Endothelial cell of umbilical vein (primary cell): ENCODE results near the gene MCF2. TPM values are rescaled to one million over a fixed set of nuclear protein-coding genes. Genes with fewer than 3 reads are reported as not detected.
A peak's percentile ranks its signal among the peaks of the same experiment; 100 is the strongest.
"Not testable (repeated sequence)": the region's sequence is repeated elsewhere in the genome, so short reads cannot be mapped to it uniquely, and the experiment has no call there.

Experiments used
- BruUV-seq: library from RNA; stranded (reverse); fragments of 400-500 nt; replicated peaks from 2 replicates; lab custom pipeline; 2021; lab: Mats Ljungman, UMichigan
- CTCF ChIA-PET: fragments of 300-600, 350-600 bp; sonication (Branson Sonifier 250); formaldehyde crosslinking; loops from one replicate; lab custom pipeline; 2021; ENCODE audit warnings: antibody characterized with exemption, inconsistent platforms; lab: Charles Lee
- POLR2A ChIA-PET: fragments of 300-600, 350-600 bp; sonication (Branson Sonifier 250); formaldehyde crosslinking; loops from one replicate; lab custom pipeline; 2021; ENCODE audit warnings: antibody characterized with exemption, inconsistent platforms; lab: Charles Lee
- DNase-seq: peaks from one replicate; pipeline ENCODE4 v3.0.0-alpha.2; 2011; ENCODE audit warnings: low read depth, low spot score
- FAIRE-seq: peaks from 2 replicates; lab custom pipeline; 2011; peaks lifted over from hg19 to GRCh38; lab: Jason Lieb, UNC
- H2AFZ ChIP-seq: 2 replicates; pipeline ENCODE4 v1.6.0; 2012; ENCODE audit warnings: low read depth, low read length, control low read depth, inconsistent platforms
- H3K27ac ChIP-seq: 2 replicates; pipeline ENCODE4 v1.5.1; 2011; ENCODE audit warnings: low read depth, mild to moderate bottlenecking, control low read depth, low read length, moderate library complexity; ENCODE audit not compliant: insufficient read depth
- H3K27me3 ChIP-seq, 2 experiments: 2 replicates each; pipeline versions ENCODE4 v1.6.0 to v1.6.1; 2011; ENCODE audit warnings: low read length in 2 of 2, mixed read lengths in 1 of 2; ENCODE audit not compliant: control insufficient read depth in 2 of 2, insufficient read depth in 2 of 2
- H3K36me3 ChIP-seq, 2 experiments: 2 replicates in 1 of 2; 3 replicates in 1 of 2; pipeline ENCODE4 v1.5.1; 2011; ENCODE audit warnings: low read length in 2 of 2, mild to moderate bottlenecking in 1 of 2, moderate library complexity in 1 of 2; ENCODE audit not compliant: control insufficient read depth in 2 of 2, insufficient read depth in 2 of 2; ENCODE audit errors: extremely low read depth in 1 of 2
- H3K4me1 ChIP-seq: 3 replicates; pipeline ENCODE4 v1.5.1; 2011; ENCODE audit warnings: mild to moderate bottlenecking, low read length; ENCODE audit not compliant: control insufficient read depth, insufficient read depth; ENCODE audit errors: extremely low read depth
- H3K4me2 ChIP-seq: 2 replicates; pipeline ENCODE4 v1.6.1; 2011; ENCODE audit warnings: low read length, control low read depth, mixed read lengths; ENCODE audit not compliant: insufficient read depth
- H3K4me3 ChIP-seq, 3 experiments: fragments of 200-600 bp in 1 of 3; sonication (generic), shearing (Covaris generic) in 1 of 3; replicated peaks in 1 of 3; 2 replicates each; pipeline ENCODE4 v1.5.1; 2011 to 2016; ENCODE audit warnings: control low read depth in 3 of 3, low read length in 3 of 3, mild to moderate bottlenecking in 2 of 3, inconsistent platforms in 1 of 3, low read depth in 1 of 3, moderate library complexity in 1 of 3; ENCODE audit not compliant: insufficient read depth in 1 of 3
- H3K79me2 ChIP-seq: 2 replicates; pipeline ENCODE4 v1.6.0; 2012; ENCODE audit warnings: low read length, inconsistent platforms; ENCODE audit not compliant: control insufficient read depth, insufficient read depth
- H3K9ac ChIP-seq: replicated peaks from 2 replicates; pipeline ENCODE3; 2011; ENCODE audit warnings: low read length, control low read depth; ENCODE audit not compliant: insufficient read depth; ENCODE audit errors: extremely low read depth
- H3K9me1 ChIP-seq: replicated peaks from 3 replicates; pipeline ENCODE4 v1.6.0; 2011; ENCODE audit warnings: mild to moderate bottlenecking, low read length; ENCODE audit not compliant: control insufficient read depth, insufficient read depth; ENCODE audit errors: extremely low read depth
- H3K9me3 ChIP-seq: replicated peaks from 2 replicates; pipeline ENCODE4 v1.5.1; 2012; ENCODE audit warnings: low read length, inconsistent platforms; ENCODE audit not compliant: control insufficient read depth, insufficient read depth
- H4K20me1 ChIP-seq: replicated peaks from 2 replicates; pipeline ENCODE3; 2011; ENCODE audit warnings: mild to moderate bottlenecking, low read length; ENCODE audit not compliant: control insufficient read depth, insufficient read depth; ENCODE audit errors: extremely low read depth
- EZH2 ChIP-seq: IDR thresholded peaks from 2 replicates; pipeline ENCODE4 v1.6.1; 2012; ENCODE audit warnings: borderline replicate concordance, low read depth, mild to moderate bottlenecking, moderate library complexity, low read length, inconsistent platforms; ENCODE audit not compliant: severe bottlenecking
- FOS ChIP-seq: IDR thresholded peaks from 2 replicates; pipeline ENCODE4 v1.6.1; 2011; ENCODE audit warnings: mild to moderate bottlenecking, low read length, moderate library complexity, borderline replicate concordance; ENCODE audit not compliant: insufficient read depth
- GATA2 ChIP-seq: IDR thresholded peaks from 2 replicates; pipeline ENCODE4 v1.7.0; 2011; ENCODE audit warnings: low read depth, mild to moderate bottlenecking, moderate library complexity, mixed read lengths, low read length; ENCODE audit not compliant: insufficient read length, insufficient read depth
- JUN ChIP-seq: IDR thresholded peaks from 2 replicates; pipeline ENCODE4 v1.6.1; 2011; ENCODE audit warnings: borderline replicate concordance, low read depth; ENCODE audit not compliant: insufficient read length, insufficient read depth
- MAX ChIP-seq: IDR thresholded peaks from 2 replicates; pipeline ENCODE4 v1.6.1; 2011; ENCODE audit not compliant: insufficient read depth, insufficient read length
- MYC ChIP-seq: IDR thresholded peaks from one replicate; pipeline ENCODE4 v1.6.1; 2011; ENCODE audit warnings: mild to moderate bottlenecking, low read depth, low read length
- POLR2A ChIP-seq: IDR thresholded peaks from 2 replicates; pipeline ENCODE4 v1.6.1; 2012; ENCODE audit warnings: low read depth, mild to moderate bottlenecking, control low read depth, low read length
- POLR2AphosphoS5 ChIP-seq: IDR thresholded peaks from 2 replicates; pipeline ENCODE4 v1.6.1; 2012; ENCODE audit warnings: low read depth, mild to moderate bottlenecking, control low read depth, low read length, moderate library complexity; ENCODE audit not compliant: insufficient read depth
- dilution Hi-C: fragments of 300-500 bp; cut with MboI; formaldehyde crosslinking; loops from one replicate; pipeline ENCODE4 v1.15.0; 2019; ENCODE audit warnings: low sequenced_read_pairs; ENCODE audit not compliant: extremely low pct_ligation_motif_present
- intact Hi-C: fragments of 100-400 bp; cut with micrococcal nuclease; formaldehyde crosslinking; loops from one replicate; pipeline ENCODE4 v1.10.0; 2022
- polyA plus RNA-seq, 4 experiments: library from polyadenylated mRNA; depleted of rRNA in 3 of 4; stranded (reverse) in 3 of 4; unstranded in 1 of 4; fragments of >200 nt; gene quantifications; 2 replicates each; pipeline versions ENCODE4 v1.2.1 to v1.2.3, GENCODE V29; 2011 to 2012; ENCODE audit warnings: missing spikeins in 1 of 4
- total RNA-seq: library from RNA; stranded (reverse); gene quantifications from 2 replicates; pipeline ENCODE4 v1.2.3, GENCODE V29; 2021
- TF ChIP-seq, protein P1 (sequence below), 2 donors: IDR thresholded peaks; 1 replicate in 1 of 2; 2 replicates in 1 of 2; pipeline ENCODE4 v1.5.1; 2011; ENCODE audit warnings: low read length in 2 of 2, mild to moderate bottlenecking in 2 of 2, moderate library complexity in 2 of 2, control low read depth in 1 of 2, inconsistent platforms in 1 of 2, low read depth in 1 of 2; ENCODE audit not compliant: insufficient read depth in 1 of 2; ENCODE audit errors: extremely low read depth in 1 of 2

Gene MCF2
- total and polyA plus RNA-seq, 2 donors (not counting 3 experiments of a cell fraction or from before 2014, with no cell fraction given), result 0.13 TPM; not detected in 1

DNA sequence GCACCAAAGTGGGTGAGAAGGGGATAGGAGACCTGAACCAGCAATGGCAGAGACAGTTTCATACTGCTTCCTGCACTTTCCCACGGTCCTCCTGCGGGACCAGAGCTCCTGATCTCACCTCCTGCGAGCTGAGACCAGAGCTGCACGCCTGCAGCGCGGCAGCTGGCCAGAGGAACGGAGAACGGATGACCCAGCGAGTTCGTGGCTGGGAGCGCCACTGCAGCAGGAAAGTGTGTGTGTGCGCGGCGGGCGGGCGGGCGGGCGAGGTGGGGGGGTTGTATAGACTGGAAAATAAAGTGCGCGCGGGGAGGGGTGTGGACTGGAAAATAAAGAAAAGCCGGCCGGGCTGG, 16.5 kb downstream of the MCF2 start:
- no peak for TF ChIP-seq POLR2AphosphoS5
- TF ChIP-seq GATA2, result no peak
- TF ChIP-seq, protein P1, sequence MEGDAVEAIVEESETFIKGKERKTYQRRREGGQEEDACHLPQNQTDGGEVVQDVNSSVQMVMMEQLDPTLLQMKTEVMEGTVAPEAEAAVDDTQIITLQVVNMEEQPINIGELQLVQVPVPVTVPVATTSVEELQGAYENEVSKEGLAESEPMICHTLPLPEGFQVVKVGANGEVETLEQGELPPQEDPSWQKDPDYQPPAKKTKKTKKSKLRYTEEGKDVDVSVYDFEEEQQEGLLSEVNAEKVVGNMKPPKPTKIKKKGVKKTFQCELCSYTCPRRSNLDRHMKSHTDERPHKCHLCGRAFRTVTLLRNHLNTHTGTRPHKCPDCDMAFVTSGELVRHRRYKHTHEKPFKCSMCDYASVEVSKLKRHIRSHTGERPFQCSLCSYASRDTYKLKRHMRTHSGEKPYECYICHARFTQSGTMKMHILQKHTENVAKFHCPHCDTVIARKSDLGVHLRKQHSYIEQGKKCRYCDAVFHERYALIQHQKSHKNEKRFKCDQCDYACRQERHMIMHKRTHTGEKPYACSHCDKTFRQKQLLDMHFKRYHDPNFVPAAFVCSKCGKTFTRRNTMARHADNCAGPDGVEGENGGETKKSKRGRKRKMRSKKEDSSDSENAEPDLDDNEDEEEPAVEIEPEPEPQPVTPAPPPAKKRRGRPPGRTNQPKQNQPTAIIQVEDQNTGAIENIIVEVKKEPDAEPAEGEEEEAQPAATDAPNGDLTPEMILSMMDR (IDR thresholded peaks at IDR 0.05; ENCODE audit: extremely low read depth in 1 of 2, insufficient read depth in 1 of 2, low read depth in 1 of 2, low read length in 2 of 2), result no peak
- no peak for TF ChIP-seq EZH2
- TF ChIP-seq MYC, result no peak
- no peak for TF ChIP-seq FOS
- TF ChIP-seq MAX, result no peak
- no peak for TF ChIP-seq JUN
- no peak for TF ChIP-seq POLR2A
- Histone ChIP-seq H3K79me2 (no peaks in the 10 kb centered on the region), H3K9me3 (no peaks in the 10 kb centered on the region), H3K4me1 (no peaks in the 10 kb centered on the region), H3K4me3 (peak overlapping the region in 1 of 3 experiments; percentile 28), H4K20me1 (no peaks in the 10 kb centered on the region), H2AFZ (no peak overlapping the region), H3K27me3 (peaks cover 12 to 15% of the 10 kb centered on the region in 2 experiments), H3K36me3 (no peaks in the 10 kb centered on the region), H3K4me2 (no peak overlapping the region), H3K9ac (no peak overlapping the region), H3K9me1 (no peaks in the 10 kb centered on the region), H3K27ac (no peak overlapping the region)
- no TSS peak for BruUV-seq
- dilution Hi-C loops (no loop called here), intact Hi-C loops (no loop called here)
- FAIRE-seq, result no peak
- DNase-seq, result no peak
- ChIA-PET CTCF (no interaction called here), POLR2A (no interaction called here)

GRCh38 chrX:139685175-139685574, 22.8 kb downstream of the MCF2 start:
- H3K4me2 ChIP-seq, H3K9me3 ChIP-seq, DNase-seq, H3K79me2 ChIP-seq, H2AFZ ChIP-seq, CTCF ChIA-PET, H3K27me3 ChIP-seq, dilution Hi-C loops, FAIRE-seq, H3K36me3 ChIP-seq, H3K27ac ChIP-seq, intact Hi-C loops, BruUV-seq, POLR2A ChIA-PET, H3K4me3 ChIP-seq, H3K9ac ChIP-seq, H3K4me1 ChIP-seq, H4K20me1 ChIP-seq, H3K9me1 ChIP-seq: not testable (repeated sequence)
